ELR (cell line): ENCODE results near the gene CLMN.
A peak's percentile ranks its signal among the peaks of the same experiment; 100 is the strongest.

Experiments used
- DNase-seq: peaks from one replicate; pipeline ENCODE4 v3.0.0-alpha.2; 2015; ENCODE audit warnings: low read depth

The CLMN gene, protein sequence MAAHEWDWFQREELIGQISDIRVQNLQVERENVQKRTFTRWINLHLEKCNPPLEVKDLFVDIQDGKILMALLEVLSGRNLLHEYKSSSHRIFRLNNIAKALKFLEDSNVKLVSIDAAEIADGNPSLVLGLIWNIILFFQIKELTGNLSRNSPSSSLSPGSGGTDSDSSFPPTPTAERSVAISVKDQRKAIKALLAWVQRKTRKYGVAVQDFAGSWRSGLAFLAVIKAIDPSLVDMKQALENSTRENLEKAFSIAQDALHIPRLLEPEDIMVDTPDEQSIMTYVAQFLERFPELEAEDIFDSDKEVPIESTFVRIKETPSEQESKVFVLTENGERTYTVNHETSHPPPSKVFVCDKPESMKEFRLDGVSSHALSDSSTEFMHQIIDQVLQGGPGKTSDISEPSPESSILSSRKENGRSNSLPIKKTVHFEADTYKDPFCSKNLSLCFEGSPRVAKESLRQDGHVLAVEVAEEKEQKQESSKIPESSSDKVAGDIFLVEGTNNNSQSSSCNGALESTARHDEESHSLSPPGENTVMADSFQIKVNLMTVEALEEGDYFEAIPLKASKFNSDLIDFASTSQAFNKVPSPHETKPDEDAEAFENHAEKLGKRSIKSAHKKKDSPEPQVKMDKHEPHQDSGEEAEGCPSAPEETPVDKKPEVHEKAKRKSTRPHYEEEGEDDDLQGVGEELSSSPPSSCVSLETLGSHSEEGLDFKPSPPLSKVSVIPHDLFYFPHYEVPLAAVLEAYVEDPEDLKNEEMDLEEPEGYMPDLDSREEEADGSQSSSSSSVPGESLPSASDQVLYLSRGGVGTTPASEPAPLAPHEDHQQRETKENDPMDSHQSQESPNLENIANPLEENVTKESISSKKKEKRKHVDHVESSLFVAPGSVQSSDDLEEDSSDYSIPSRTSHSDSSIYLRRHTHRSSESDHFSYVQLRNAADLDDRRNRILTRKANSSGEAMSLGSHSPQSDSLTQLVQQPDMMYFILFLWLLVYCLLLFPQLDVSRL

DNA sequence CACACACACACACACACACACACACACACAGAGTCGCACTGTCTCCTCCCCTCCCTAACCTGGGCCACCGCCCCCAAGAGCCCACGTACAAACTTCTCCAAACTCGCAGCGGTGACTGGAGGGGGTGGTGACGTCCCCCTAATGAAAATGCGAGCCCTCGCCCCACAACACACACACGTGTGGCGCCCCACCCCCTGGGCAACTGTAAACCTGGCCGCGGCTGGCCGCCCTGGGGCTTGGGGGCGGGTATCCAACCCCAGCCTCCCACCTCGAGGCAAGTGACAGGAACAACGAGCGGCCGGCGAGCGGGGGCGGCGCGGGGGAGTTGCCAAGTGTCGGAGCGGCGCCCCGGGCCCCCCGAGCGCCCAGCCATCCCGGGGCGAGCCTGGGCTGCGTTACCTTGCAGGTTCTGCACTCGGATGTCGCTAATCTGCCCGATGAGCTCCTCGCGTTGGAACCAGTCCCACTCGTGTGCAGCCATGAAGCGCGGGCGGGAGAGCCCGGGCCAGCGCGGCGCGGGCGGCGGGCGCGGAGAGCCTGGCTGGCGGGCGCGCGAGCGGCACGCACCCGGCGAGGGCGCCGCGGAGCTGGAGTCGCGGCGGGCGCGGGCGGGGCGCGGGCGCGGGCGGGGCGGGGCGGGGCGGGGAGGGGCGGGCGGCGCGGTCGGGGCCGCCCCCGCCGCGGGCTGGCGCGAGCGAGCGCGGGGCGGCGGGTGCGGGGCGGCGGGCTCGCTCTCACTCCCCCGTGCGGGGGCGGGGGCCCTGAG, at the start of gene CLMN:
CLMN (minus strand) TSS at position 597 of the 766 bp plus-strand sequence; CDS start at position 481, 116 bp downstream.
- peak; percentile 48 for DNase-seq

DNA sequence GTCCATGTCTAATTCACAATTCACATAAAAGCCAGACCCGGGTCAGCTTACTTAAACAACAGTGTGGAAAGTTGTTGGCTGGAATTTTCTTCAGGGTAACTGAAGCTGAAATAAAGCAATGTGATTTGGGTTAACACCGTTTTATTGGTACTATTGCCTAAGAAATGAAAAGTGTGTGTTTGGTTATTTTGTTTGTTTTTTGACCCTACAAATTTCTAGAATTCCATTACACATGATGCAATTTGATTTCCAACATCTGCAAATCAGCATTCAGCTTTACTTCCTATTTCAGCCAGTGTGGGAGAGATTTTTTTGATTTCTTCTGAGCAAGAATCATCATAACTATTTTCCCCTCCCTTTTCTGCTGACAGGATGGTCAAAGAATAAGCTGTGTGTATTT, 45.7 kb upstream of the CLMN start:
- DNase-seq = no peak

DNA sequence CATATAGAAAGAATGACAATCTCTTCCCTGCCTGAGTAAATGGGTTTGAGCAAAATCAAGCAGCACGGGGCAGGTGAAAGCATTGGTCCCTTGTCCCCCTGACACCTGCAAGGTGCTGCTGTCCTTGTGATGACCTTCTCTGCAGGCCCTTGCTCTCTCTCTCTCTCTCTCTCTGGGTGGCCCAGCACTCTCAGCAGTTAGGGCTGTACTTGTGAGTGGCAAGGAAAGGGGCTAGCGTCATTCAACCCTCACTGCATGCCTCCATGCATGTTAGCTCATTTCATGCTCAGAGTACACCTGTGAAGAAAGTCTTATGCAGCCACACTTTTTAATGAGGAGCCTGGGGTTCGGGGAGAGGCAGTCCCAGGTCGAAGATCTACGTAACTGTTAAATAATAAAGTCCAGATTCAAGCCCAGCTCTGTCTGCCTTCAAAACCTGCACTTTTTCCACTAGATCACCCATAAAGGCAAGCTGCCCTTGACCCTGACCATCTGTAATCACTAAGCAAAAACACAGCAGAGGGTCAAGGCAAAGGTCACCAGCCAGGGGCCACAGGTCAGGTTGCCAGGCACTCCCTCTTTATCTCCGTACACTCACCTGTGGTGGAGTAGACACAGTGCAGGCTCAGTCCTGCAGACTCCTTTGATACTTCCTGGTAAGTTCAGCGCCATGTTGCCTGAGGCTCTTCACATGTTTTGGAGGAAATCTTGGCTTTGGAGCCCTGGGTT, 44.9 kb upstream of the CLMN start:
- no peak for DNase-seq

DNA sequence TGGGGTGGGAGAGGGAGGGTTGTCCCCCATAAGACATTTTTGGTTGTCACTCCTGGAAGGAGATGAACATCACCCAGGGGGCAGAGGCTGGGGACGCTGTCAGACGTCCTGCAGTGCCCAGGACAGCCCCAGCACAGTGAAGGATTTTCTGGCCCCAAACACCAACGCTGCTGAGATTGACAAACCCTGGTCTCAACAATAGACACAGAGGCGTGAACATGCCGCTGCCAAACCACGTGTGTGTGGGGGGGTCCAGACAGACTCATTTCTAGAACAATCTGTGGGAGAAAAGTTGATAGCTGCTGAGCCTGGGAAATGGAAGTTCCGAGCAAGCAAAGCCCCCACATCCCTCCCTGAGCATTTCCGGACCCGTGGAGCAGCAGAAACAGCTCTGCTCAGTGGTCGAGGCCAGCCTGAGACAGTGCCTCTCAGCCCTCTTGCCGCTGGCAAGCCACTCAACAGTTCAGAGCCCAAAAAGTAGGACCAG, 43.8 kb upstream of the CLMN start:
- DNase-seq = no peak

DNA sequence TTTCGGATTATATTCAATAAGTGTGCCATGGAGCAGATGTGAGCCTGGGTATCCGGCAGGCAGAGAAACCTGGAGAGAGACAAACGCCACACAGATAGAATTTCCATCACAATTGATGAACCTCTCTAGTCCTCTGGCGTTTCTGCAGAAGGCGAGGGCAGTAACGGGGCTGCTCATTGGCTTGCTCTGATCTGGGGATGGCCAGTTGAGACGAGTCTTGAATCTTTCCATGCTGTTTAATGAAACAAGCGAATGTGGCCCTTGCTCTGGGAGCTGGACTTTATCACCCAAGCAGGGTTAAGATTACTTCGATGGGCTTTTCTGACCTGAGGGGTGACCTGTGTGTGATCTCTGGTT, 42.4 kb upstream of the CLMN start:
- DNase-seq = no peak

DNA sequence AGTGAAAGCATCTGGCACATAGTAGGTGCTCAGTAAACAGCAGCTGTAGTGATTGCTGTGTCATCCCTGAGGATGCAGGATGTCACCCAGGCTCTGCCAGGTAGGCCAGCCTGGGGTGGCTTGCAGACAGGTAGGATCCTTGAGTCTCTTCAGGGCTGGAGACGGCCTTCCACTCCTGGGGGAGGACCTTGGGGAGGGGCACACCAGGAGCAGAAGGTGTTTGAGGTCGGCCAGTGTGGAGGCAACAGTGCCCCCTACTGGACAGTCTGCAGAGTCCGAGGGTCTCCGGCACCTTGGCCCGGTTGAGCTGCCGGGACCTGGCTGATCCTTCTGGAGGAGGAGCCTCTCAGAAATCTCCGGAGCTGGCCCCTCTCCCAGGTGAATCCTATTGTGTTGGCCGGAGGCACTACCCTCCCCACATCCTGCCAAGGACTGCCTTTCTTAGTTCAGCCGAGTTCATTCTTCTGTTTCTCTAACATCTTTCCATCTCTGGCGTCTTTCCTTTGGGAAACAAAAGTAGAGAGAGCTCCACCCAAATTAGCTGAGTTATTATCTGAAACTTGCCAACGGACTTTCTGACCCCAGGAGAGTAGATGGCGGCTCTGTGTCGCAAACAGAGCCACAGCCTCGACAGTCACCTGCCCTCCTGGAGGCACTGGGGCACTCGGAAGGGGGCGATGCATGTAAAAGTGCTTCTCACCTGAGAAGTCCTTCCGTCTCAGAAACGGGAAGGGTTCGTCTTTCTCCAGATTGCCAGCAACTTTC, 41.8 kb upstream of the CLMN start:
- peak; percentile 18 for DNase-seq

DNA sequence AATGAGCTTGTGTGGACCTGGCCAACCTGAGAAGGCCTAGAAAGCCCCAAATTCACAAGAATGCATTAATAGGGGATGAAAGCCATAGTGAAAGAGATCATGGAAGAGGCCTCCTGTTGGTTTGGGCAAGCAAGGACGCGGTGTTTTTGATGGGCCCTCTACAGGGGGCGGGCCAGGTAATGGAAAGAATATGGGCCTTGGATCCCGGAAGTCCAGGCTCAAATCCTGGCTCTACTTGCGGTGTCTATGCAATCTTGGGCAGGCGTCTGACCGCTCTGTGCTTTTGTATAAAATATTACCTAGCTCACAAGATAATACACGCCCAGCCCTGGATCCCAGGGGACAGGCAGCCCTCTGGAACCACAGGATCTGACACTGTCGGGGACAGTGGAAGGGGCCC, 41.1 kb upstream of the CLMN start:
- DNase-seq = no peak

DNA sequence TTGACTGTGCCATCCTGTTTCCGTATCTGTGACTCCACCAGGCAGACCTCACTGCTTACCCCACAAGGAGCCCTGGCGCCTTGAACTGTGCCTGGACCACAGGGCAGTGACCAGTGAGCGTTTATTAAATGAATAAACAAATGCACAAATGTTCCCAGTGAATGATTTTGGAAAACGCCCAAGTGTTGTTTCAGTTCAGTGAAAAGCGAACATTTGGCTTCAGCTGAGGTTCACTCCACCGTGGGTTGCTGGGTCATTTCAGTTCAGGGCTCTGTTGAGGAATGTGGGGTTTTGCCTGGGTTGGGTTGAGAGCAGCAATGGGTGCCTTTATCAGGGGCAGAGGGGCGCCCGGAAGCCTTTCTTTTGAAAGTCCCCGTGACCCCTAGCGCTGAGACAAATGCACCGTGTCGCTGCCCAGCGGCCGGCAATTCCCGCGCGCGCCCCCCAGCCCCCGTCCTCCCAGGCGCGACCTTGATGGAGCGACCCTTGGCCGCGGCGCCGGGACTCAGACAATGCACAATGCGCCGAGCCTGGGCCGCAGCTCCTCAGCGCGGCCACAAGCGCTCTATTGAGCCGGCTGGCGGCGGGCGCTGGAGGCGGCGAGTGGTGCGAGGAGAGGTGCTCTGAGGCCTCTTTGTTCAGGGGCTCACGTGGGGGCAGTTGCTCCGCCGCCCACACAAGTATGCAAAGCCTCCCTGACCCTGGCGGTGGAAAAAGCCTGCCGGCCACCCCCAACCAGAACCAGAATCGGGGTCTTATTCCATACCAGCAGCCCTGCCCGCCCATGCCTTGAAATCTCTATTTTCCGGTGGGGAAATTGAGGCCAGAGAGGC, 40.5 kb upstream of the CLMN start:
- DNase-seq = no peak

DNA sequence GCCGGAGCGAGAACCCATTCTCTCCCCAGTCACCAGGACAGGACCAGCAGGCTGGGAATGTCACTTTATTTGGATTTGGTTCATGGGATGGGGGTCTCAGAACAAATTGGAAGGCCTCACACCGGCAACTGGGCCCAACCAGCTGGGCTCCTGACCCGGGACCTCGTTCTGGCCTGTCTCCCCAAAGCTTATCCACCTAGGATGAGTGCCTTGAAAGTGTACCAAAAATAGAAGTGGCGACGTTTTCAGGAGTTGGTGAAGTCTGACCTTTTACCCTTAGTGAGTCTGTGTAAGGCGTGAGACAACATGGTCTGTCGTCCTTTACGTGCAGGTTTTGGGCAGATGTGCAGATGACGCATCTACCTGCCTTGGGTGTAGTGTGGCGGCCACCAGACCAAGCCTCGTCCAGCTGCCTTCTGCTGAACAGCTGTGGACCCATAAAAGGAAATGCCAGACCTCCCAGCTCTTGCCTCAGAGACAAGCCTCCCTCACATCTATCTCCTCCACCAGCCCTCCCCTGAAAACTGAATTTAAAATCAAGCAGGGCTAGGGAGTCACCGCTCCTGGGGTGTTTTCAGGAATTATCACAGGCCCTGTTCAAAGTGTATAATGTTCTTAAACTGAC, 36.6 kb upstream of the CLMN start:
- DNase-seq = no peak

DNA sequence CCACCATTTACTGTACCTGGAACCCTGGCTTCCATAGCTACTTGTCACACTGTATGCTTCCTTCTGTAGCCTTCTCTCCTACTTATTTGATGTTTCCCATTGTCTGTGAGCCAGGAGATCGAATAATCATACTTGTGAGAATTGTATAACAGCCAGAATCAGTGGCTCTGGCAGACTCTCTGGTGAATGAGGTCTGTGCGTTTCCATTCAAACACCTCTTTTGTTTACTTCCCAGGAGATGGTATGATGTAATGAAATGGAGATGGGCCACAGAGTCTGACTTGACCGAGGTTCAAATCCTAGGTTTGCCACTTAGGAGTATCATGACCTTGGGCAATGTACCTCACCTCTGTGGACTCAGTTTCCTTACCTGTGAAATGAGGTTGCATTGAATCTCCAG, 35.7 kb upstream of the CLMN start:
- no peak for DNase-seq

DNA sequence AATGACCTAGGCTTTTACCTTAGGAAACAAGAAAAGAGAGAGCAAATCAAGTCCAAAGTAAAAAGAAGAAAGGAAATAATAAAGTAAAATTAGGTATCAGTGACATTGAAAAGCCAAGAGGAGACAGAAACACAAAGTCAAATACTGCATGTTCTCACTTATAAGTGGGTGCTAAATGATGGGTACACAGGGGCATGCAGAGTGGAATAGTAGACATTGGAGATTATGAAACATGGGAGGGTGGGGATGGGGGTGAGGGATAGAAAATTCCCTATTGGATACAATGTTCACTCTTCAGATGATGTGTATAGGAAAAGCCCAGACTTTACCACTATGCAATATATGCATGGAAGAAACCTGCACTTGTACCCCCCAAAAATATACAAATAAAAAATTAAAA, 35.1 kb upstream of the CLMN start:
- no peak for DNase-seq

DNA sequence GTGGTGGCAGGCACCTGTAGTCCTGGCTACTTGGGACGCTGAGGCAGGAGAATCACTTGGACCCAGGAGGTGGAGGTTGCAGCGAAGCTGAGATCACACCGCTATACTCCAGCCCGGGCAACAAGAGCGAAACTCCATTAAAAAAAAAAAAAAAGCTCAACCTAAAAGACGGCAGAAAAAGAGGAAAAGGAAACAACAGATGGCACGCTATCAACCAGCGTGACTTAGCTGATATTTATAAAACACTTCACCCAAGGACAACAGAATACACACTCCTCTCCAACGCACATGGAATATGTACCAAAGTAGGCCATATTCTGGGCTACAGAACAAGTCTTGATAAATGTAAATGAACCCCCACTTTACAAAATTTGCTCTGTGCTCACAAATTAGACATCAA, 34.0 kb upstream of the CLMN start:
- DNase-seq = no peak

DNA sequence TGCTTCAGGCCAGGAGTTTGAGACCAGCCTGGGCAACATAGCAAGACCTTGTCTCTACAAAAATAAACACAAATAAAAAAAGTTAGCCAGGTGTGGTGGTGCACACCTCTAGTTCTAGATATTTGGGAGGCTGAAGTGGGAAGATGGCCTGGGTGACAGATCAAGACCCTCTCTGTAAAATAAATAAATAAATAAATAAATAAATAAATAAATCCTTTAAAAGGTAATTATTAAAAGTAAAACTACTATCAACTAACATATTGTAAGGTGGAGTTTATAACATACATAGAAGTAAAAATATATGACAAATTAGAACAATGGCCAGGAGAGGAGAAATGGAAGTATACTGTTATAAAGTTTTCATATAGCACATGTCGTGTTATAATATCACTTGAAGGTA, 33.3 kb upstream of the CLMN start:
- no peak for DNase-seq

DNA sequence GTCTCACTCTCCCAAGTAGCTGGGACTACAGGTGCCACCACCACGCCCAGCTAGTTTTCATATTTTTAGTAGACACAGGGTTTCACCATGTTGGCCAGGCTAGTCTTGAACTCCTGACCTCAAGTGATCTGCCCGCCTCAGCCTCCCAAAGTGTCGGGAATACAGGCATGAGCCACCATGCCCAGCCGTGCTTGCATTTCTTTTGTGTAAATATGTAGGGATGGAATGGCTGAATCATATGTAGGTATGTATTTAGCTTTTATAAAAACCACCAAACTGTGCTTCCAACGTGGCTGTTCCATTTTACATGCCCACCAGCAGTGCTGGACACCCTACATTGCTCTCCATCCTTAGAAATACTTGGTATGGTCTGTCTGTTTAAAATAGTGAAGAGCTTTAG, 32.8 kb upstream of the CLMN start:
- DNase-seq = no peak

DNA sequence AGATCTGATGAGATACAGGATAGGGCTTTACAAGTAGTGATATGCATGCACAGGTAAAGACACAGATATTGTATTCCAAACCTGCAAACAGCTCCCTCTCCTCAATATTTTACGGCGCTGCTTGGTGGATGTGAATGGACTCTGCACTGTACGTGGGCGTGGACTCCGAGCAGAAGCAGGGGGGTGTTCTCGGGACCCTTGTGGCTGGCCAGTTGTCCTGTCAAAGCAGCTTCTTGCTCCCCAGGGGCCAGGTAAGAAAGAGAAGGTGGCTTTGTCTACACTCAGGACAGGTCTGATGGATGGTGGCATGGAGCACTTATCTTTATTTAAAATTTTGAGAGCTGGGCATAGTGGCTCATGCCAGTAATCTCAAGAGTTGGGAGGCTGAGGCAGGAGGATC, 29.5 kb upstream of the CLMN start:
- no peak for DNase-seq

DNA sequence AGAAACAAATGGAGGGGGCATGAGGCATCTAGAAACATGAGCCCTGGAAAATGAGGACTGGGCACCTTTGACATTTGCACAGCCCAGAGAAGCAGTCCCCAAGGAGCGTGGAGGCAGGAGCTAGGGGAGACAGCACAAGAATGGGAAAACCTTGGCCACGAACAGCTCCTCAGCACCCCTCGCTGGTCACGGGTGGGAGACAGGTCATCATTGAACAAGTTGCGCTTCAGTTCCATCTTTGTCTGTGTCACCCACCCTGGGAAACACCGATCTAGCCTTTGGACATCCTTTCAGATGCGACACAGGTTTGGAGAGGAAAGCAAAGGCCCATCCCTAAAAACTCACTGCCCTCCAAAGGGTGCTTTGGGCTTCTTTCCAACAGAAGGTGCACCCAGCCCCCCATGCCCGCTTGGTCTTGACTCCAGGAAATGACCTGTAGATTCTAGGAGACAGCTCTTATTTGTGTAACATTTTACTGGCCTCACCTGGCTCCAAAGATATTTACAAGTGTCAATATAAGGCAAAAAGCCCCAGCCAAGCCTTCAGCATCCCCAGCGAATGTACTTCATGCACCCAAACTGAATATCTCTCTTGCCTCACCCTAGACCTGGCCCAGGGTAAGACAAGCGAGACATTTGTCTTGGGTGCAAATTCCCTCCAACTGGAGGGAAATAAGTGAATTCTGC, 28.8 kb upstream of the CLMN start:
- DNase-seq = no peak

DNA sequence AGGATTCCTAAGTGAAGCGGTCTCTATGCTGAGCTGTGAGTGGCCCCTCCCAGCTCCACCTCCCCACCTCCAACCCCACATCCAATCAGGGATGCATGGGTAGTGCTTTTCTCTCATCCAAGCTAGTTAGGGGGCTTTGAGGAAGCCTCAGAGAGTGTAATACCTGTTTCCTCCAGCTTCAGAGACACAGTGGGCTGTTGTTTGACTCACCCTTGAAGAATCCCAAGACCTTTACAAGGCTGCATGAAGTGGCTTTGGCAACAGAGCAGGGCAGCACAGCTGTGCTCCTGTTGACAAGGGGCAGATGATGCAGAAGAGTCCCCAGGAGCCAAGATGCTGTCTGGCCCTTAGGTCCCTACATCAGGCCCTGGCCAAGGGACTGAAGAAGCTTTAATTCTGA, 27.1 kb upstream of the CLMN start:
- peak; percentile 44 for DNase-seq

DNA sequence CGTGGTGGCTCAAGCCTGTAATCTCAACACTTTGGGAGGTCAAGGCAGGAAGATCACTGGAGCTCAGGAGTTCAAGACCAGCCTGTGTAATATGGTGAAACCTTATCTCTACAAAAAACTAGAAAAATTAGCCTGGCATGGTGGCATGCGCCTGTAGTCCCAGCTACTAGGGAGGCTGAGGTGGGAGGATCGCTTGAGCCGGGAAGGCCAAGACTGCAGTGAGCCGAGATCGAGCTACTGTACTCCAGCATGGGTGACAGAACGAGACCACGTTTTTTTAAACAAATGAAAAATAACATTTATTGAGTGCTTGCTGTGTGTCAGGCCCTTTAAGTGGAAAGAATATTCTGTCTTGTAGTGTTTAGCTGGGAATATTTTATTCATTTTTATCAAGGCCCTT, 26.6 kb upstream of the CLMN start:
- no peak for DNase-seq

DNA sequence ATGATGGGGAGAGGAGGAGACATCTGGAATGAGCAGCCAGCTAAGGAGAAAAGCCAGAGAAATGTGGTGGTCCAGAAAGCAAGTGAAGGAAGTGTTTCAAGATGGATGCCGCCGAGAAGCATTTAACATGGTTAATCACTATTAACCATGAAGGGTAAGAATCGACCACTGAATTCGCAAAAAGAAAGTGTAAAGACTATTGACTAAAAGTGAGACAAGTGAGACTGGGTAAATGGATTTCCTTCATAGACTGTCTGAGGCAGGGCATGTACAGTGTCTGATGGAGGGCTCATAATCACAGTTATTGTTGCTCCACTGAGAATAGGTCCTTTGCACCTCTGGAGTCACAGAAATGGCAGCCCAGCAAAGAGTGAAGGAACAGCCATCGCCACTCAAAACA, 25.3 kb upstream of the CLMN start:
- DNase-seq = no peak
